Suprapubic skin (tissue), 4 donors: Measurements from ENCODE around the gene TNIK. TPM values are rescaled to one million over a fixed set of nuclear protein-coding genes. Genes with fewer than 3 reads are reported as not detected.

ENCODE experiments used
- DNase-seq, 2 donors: peaks; one replicate each; pipeline ENCODE4 v3.0.0-alpha.2; 2019; ENCODE audit warnings: low spot score in 2 of 2
- H3K27ac ChIP-seq: fragments of 200-600 bp; sonication (generic); one replicate; pipeline ENCODE4 v1.5.1; 2019
- H3K27me3 ChIP-seq: fragments of 200-600 bp; sonication (generic); one replicate; pipeline ENCODE4 v1.5.1; 2019
- H3K36me3 ChIP-seq: fragments of 200-600 bp; sonication (generic); one replicate; pipeline ENCODE4 v1.5.1; 2019
- H3K4me1 ChIP-seq: fragments of 200-600 bp; sonication (generic); one replicate; pipeline ENCODE4 v1.5.1; 2019
- H3K4me3 ChIP-seq: fragments of 200-600 bp; sonication (generic); one replicate; pipeline ENCODE4 v1.5.1; 2019; ENCODE audit warnings: mild to moderate bottlenecking
- H3K9me3 ChIP-seq: fragments of 200-600 bp; sonication (generic); one replicate; pipeline ENCODE4 v1.5.1; 2019
- EP300 ChIP-seq: sonication (generic); formaldehyde crosslinking; IDR thresholded peaks from one replicate; pipeline ENCODE4 v1.6.1; 2017; ENCODE audit warnings: antibody characterized with exemption
- POLR2A ChIP-seq, 2 donors: fragments of 450-650 bp; IDR thresholded peaks; one replicate each; pipeline ENCODE4 v1.6.1; 2017; ENCODE audit warnings: antibody characterized with exemption in 2 of 2, mild to moderate bottlenecking in 2 of 2, moderate library complexity in 2 of 2
- POLR2AphosphoS5 ChIP-seq, 3 donors: sonication (generic); formaldehyde crosslinking; IDR thresholded peaks; one replicate each; pipeline ENCODE4 v1.6.1; 2017; ENCODE audit warnings: antibody characterized with exemption in 3 of 3
- WGBS: methylation state at CpG from one replicate; pipeline ENCODE4 v1.1.5; 2018; 5-methylcytosine and 5-hydroxymethylcytosine counted together
- total RNA-seq, 4 donors: library from RNA; depleted of rRNA; stranded (reverse); fragments of >200 nt; gene quantifications; one replicate each; pipeline ENCODE4 v1.1.0, GENCODE V29; 2016
- TF ChIP-seq, protein P1 (sequence below), 2 donors: fragments of 200-600 bp in 1 of 2; fragments of 450-650 bp in 1 of 2; sonication (generic) in 1 of 2; IDR thresholded peaks; one replicate each; pipeline ENCODE4 v1.5.1; 2016 to 2019; ENCODE audit warnings: antibody characterized with exemption in 2 of 2, mild to moderate bottlenecking in 1 of 2, moderate library complexity in 1 of 2

The TNIK gene
- total RNA-seq, 4 donors from 2014 or later: 2.0 to 4.3 (median 3.1) TPM

- TF ChIP-seq, protein P1, sequence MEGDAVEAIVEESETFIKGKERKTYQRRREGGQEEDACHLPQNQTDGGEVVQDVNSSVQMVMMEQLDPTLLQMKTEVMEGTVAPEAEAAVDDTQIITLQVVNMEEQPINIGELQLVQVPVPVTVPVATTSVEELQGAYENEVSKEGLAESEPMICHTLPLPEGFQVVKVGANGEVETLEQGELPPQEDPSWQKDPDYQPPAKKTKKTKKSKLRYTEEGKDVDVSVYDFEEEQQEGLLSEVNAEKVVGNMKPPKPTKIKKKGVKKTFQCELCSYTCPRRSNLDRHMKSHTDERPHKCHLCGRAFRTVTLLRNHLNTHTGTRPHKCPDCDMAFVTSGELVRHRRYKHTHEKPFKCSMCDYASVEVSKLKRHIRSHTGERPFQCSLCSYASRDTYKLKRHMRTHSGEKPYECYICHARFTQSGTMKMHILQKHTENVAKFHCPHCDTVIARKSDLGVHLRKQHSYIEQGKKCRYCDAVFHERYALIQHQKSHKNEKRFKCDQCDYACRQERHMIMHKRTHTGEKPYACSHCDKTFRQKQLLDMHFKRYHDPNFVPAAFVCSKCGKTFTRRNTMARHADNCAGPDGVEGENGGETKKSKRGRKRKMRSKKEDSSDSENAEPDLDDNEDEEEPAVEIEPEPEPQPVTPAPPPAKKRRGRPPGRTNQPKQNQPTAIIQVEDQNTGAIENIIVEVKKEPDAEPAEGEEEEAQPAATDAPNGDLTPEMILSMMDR (IDR thresholded peaks at IDR 0.05): no peak
- TF ChIP-seq POLR2A (IDR thresholded peaks at IDR 0.05) (no peak), EP300 (no peak), POLR2AphosphoS5 (IDR thresholded peaks at IDR 0.05) (no peak)
- 80% methylated on average over 2 of the region's 2 CpGs for WGBS
- Histone ChIP-seq H3K36me3 (no peaks in the 10 kb centered on the region), H3K27me3 (no peaks in the 10 kb centered on the region), H3K4me3 (no peak overlapping the region), H3K27ac (no peak overlapping the region), H3K4me1 (peaks cover 3% of the 10 kb centered on the region), H3K9me3 (no peaks in the 10 kb centered on the region)
- no peak for DNase-seq
These were observed 44.2 kb upstream of the TNIK start for GRCh38 chr3:171504376-171504775.

DNA sequence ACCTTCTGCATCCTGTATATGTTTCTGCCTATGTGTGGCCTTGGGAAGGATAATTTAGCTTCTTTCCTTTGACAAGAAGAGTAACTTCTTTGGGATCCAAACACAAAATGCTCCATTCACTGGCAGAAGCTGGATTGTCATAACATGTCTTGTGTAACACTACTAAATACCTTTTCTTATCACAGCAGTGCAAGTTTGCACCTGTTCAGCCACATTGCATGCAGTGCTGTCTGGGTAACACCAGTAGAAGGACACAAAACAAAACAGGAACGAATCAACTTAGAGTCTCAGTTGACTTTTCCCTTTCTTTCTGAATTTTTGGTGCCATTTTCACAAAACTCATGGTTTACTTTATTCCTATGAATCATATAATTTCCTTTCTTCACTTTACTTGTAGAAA, 43.6 kb upstream of the TNIK start:
- 56% methylated on average over 1 of the region's 1 CpG for WGBS
- Histone ChIP-seq H3K27me3 (no peaks in the 10 kb centered on the region), H3K9me3 (no peaks in the 10 kb centered on the region), H3K4me3 (no peak overlapping the region), H3K4me1 (peaks cover 3% of the 10 kb centered on the region), H3K36me3 (no peaks in the 10 kb centered on the region), H3K27ac (no peak overlapping the region)
- DNase-seq: no peak
- TF ChIP-seq POLR2AphosphoS5 (IDR thresholded peaks at IDR 0.05) (no peak), EP300 (no peak), POLR2A (IDR thresholded peaks at IDR 0.05) (no peak)
- TF ChIP-seq, protein P1 (IDR thresholded peaks at IDR 0.05): no peak

- 77% methylated on average over 1 of the region's 1 CpG for WGBS
- H3K4me3 ChIP-seq: no peak overlapping the region
- H3K27ac ChIP-seq: no peak overlapping the region
- DNase-seq: no peak
- no peaks in the 10 kb centered on the region for H3K9me3 ChIP-seq
- no peaks in the 10 kb centered on the region for H3K4me1 ChIP-seq
- no peaks in the 10 kb centered on the region for H3K36me3 ChIP-seq
- TF ChIP-seq, protein P1 (IDR thresholded peaks at IDR 0.05): no peak
- no peak for TF ChIP-seq POLR2A (IDR thresholded peaks at IDR 0.05)
- no peak for TF ChIP-seq EP300
- no peak for TF ChIP-seq POLR2AphosphoS5 (IDR thresholded peaks at IDR 0.05)
- no peaks in the 10 kb centered on the region for H3K27me3 ChIP-seq
These were observed 38.7 kb upstream of the TNIK start for GRCh38 chr3:171498921-171499320.

GRCh38 chr3:171497468-171497867, 37.3 kb upstream of the TNIK start:
- H3K36me3 ChIP-seq: no peaks in the 10 kb centered on the region
- TF ChIP-seq, protein P1 (IDR thresholded peaks at IDR 0.05): no peak
- TF ChIP-seq POLR2AphosphoS5 (IDR thresholded peaks at IDR 0.05): no peak
- 92% methylated on average over 1 of the region's 1 CpG for WGBS
- H3K27ac ChIP-seq: no peak overlapping the region
- no peak for DNase-seq
- H3K9me3 ChIP-seq: no peaks in the 10 kb centered on the region
- H3K4me1 ChIP-seq: no peaks in the 10 kb centered on the region
- no peak overlapping the region for H3K4me3 ChIP-seq
- no peaks in the 10 kb centered on the region for H3K27me3 ChIP-seq

GRCh38 chr3:171495413-171495812, 35.2 kb upstream of the TNIK start:
- DNase-seq: no peak
- no peak for TF ChIP-seq POLR2AphosphoS5 (IDR thresholded peaks at IDR 0.05)
- no peak for TF ChIP-seq POLR2A (IDR thresholded peaks at IDR 0.05)
- TF ChIP-seq, protein P1 (IDR thresholded peaks at IDR 0.05): no peak
- TF ChIP-seq EP300: no peak
- no peaks in the 10 kb centered on the region for H3K4me1 ChIP-seq
- no peaks in the 10 kb centered on the region for H3K36me3 ChIP-seq
- H3K9me3 ChIP-seq: no peaks in the 10 kb centered on the region
- H3K27me3 ChIP-seq: no peaks in the 10 kb centered on the region
- no peak overlapping the region for H3K4me3 ChIP-seq
- H3K27ac ChIP-seq: no peak overlapping the region
